Astrocyte (in vitro differentiated cells and primary cell): ENCODE results near the gene ACOT13.

Experiments
- EZH2 ChIP-seq: IDR thresholded peaks from 2 replicates; pipeline ENCODE4 v1.6.1; 2012; ENCODE audit warnings: mild to moderate bottlenecking, low read length, inconsistent platforms; ENCODE audit not compliant: insufficient read depth
- TF ChIP-seq, protein P1 (sequence below): IDR thresholded peaks from 2 replicates; pipeline ENCODE4 v1.5.1; 2011; ENCODE audit warnings: low read depth, mild to moderate bottlenecking, inconsistent platforms, low read length, moderate library complexity; ENCODE audit not compliant: insufficient read depth

GRCh38 chr6:24680582-24680981 is 13.7 kb downstream of the ACOT13 start:
- TF ChIP-seq, protein P1, sequence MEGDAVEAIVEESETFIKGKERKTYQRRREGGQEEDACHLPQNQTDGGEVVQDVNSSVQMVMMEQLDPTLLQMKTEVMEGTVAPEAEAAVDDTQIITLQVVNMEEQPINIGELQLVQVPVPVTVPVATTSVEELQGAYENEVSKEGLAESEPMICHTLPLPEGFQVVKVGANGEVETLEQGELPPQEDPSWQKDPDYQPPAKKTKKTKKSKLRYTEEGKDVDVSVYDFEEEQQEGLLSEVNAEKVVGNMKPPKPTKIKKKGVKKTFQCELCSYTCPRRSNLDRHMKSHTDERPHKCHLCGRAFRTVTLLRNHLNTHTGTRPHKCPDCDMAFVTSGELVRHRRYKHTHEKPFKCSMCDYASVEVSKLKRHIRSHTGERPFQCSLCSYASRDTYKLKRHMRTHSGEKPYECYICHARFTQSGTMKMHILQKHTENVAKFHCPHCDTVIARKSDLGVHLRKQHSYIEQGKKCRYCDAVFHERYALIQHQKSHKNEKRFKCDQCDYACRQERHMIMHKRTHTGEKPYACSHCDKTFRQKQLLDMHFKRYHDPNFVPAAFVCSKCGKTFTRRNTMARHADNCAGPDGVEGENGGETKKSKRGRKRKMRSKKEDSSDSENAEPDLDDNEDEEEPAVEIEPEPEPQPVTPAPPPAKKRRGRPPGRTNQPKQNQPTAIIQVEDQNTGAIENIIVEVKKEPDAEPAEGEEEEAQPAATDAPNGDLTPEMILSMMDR: no peak
- TF ChIP-seq EZH2: no peak
